ENCODE data around the gene RFTN2. TPM values are rescaled to one million over a fixed set of nuclear protein-coding genes. Genes with fewer than 3 reads are reported as not detected.

Gene RFTN2
- total and polyA plus RNA-seq, 2 of the 13 experiments (the other 11 are each of a cell fraction or from before 2014, with no cell fraction given) = not detected

DNA sequence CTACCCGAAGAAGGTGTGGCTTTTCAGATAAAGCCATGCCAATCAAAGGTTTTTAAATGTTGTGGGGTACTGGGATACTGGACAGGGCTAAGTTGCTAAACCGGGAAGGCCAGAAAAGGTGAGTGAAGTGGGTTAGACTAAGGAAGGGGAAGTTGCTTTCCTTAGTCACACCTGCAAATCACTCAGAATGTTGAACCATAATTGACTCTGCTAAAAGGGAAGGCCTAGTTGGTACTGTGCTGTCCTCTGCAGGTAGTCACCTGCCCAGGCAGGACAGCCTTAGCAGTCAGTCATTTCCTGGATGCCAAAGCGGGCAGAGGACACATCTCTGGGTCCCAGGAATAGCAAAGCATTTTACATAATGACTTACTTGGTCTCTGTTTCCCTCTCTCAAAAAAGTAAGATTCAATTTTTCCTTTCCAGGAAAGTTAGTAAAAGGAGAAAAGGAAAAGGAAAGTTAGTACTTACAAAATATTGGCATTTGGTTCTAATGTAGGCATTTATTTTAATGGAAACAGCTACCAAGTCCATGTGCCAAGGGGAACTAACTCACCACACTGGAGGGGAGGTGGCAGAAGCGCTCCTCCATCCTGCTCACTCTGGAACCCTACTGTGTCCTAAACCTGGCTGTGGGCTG, 60.3 kb downstream of the RFTN2 start (continued):
- TF ChIP-seq RFX3 (CRISPR knock-in tag; IDR thresholded peaks at IDR 0.05) (no peak), NR2C2 (CRISPR knock-in tag; IDR thresholded peaks at IDR 0.05; ENCODE audit: borderline replicate concordance) (no peak), STAG1 (CRISPR knock-in tag; IDR thresholded peaks at IDR 0.05) (peak; percentile 71), ZNF264 (CRISPR knock-in tag; IDR thresholded peaks at IDR 0.05) (no peak), ELF1 (CRISPR knock-in tag; IDR thresholded peaks at IDR 0.05) (0 out of 2 replicates have a peak, but pooled peaks have one; percentile 45), SALL1 (CRISPR knock-in tag; IDR thresholded peaks at IDR 0.05) (0 out of 2 replicates have a peak, but pooled peaks have one; percentile 42), RNF2 (conservative IDR thresholded peaks at IDR 0.05; ENCODE audit: low read depth) (0 out of 2 replicates have a peak, but pooled peaks have one; percentile 37), ZMAT3 (CRISPR knock-in tag; conservative IDR thresholded peaks at IDR 0.05) (no peak), KLF15 (CRISPR knock-in tag; IDR thresholded peaks at IDR 0.05; ENCODE audit: borderline replicate concordance) (no peak), PHB2 (IDR thresholded peaks at IDR 0.05; ENCODE audit: partially characterized antibody) (no peak), LCORL (IDR thresholded peaks at IDR 0.05) (no peak), LCORL (CRISPR knock-in tag; IDR thresholded peaks at IDR 0.05) (0 out of 2 replicates have a peak, but pooled peaks have one; percentile 32), CC2D1A (CRISPR knock-in tag; IDR thresholded peaks at IDR 0.05) (no peak), NCOR1 (IDR thresholded peaks at IDR 0.05; ENCODE audit: borderline replicate concordance, low read length) (no peak), RAD51 (IDR thresholded peaks at IDR 0.05; ENCODE audit: borderline replicate concordance) (no peak)
- TF ChIP-seq, protein P1, sequence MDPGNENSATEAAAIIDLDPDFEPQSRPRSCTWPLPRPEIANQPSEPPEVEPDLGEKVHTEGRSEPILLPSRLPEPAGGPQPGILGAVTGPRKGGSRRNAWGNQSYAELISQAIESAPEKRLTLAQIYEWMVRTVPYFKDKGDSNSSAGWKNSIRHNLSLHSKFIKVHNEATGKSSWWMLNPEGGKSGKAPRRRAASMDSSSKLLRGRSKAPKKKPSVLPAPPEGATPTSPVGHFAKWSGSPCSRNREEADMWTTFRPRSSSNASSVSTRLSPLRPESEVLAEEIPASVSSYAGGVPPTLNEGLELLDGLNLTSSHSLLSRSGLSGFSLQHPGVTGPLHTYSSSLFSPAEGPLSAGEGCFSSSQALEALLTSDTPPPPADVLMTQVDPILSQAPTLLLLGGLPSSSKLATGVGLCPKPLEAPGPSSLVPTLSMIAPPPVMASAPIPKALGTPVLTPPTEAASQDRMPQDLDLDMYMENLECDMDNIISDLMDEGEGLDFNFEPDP (CRISPR knock-in tag; conservative IDR thresholded peaks at IDR 0.05) = 0 out of 2 replicates have a peak, but pooled peaks have one; percentile 32
- TF ChIP-seq, protein P2, sequence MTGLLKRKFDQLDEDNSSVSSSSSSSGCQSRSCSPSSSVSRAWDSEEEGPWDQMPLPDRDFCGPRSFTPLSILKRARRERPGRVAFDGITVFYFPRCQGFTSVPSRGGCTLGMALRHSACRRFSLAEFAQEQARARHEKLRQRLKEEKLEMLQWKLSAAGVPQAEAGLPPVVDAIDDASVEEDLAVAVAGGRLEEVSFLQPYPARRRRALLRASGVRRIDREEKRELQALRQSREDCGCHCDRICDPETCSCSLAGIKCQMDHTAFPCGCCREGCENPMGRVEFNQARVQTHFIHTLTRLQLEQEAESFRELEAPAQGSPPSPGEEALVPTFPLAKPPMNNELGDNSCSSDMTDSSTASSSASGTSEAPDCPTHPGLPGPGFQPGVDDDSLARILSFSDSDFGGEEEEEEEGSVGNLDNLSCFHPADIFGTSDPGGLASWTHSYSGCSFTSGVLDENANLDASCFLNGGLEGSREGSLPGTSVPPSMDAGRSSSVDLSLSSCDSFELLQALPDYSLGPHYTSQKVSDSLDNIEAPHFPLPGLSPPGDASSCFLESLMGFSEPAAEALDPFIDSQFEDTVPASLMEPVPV (CRISPR knock-in tag; IDR thresholded peaks at IDR 0.05) = no peak
- TF ChIP-seq, protein P3, sequence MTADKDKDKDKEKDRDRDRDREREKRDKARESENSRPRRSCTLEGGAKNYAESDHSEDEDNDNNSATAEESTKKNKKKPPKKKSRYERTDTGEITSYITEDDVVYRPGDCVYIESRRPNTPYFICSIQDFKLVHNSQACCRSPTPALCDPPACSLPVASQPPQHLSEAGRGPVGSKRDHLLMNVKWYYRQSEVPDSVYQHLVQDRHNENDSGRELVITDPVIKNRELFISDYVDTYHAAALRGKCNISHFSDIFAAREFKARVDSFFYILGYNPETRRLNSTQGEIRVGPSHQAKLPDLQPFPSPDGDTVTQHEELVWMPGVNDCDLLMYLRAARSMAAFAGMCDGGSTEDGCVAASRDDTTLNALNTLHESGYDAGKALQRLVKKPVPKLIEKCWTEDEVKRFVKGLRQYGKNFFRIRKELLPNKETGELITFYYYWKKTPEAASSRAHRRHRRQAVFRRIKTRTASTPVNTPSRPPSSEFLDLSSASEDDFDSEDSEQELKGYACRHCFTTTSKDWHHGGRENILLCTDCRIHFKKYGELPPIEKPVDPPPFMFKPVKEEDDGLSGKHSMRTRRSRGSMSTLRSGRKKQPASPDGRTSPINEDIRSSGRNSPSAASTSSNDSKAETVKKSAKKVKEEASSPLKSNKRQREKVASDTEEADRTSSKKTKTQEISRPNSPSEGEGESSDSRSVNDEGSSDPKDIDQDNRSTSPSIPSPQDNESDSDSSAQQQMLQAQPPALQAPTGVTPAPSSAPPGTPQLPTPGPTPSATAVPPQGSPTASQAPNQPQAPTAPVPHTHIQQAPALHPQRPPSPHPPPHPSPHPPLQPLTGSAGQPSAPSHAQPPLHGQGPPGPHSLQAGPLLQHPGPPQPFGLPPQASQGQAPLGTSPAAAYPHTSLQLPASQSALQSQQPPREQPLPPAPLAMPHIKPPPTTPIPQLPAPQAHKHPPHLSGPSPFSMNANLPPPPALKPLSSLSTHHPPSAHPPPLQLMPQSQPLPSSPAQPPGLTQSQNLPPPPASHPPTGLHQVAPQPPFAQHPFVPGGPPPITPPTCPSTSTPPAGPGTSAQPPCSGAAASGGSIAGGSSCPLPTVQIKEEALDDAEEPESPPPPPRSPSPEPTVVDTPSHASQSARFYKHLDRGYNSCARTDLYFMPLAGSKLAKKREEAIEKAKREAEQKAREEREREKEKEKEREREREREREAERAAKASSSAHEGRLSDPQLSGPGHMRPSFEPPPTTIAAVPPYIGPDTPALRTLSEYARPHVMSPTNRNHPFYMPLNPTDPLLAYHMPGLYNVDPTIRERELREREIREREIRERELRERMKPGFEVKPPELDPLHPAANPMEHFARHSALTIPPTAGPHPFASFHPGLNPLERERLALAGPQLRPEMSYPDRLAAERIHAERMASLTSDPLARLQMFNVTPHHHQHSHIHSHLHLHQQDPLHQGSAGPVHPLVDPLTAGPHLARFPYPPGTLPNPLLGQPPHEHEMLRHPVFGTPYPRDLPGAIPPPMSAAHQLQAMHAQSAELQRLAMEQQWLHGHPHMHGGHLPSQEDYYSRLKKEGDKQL (CRISPR knock-in tag; IDR thresholded peaks at IDR 0.05; ENCODE audit: low read depth) = no peak

Data from HepG2 (cell line).